ENCODE data around the gene ADPRH.

DNA sequence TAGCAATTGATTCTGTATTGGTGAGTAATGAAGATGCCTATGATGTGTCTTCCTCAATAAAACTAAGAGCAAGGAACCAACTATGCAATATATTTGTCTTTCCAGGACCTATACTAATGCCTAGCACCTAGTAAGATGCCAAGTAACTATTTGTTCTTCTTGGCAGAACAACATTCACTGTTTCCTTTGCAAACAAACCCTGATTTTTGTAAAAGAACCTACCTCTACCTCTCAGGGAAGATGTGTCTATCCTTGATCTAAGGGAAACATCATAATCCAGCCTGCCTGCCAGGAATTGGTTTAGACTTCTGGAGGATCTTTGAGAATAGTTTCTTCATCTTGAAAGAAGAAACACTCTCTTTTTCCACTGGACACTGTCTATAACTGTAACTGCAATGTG is 3.8 kb upstream of the ADPRH start:
- TF ChIP-seq YY1 (IDR thresholded peaks at IDR 0.05; ENCODE audit: low read depth, low read length), result no peak
- TF ChIP-seq, protein P1, sequence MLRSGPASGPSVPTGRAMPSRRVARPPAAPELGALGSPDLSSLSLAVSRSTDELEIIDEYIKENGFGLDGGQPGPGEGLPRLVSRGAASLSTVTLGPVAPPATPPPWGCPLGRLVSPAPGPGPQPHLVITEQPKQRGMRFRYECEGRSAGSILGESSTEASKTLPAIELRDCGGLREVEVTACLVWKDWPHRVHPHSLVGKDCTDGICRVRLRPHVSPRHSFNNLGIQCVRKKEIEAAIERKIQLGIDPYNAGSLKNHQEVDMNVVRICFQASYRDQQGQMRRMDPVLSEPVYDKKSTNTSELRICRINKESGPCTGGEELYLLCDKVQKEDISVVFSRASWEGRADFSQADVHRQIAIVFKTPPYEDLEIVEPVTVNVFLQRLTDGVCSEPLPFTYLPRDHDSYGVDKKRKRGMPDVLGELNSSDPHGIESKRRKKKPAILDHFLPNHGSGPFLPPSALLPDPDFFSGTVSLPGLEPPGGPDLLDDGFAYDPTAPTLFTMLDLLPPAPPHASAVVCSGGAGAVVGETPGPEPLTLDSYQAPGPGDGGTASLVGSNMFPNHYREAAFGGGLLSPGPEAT (IDR thresholded peaks at IDR 0.05; ENCODE audit: low read depth), result no peak
- no peak for TF ChIP-seq ATF7 (IDR thresholded peaks at IDR 0.05; ENCODE audit: low read depth)
- TF ChIP-seq CTCF (IDR thresholded peaks at IDR 0.05 in 2 of 3, conservative IDR thresholded peaks at IDR 0.05 in 1 of 3; ENCODE audit: control insufficient read depth in 2 of 3, extremely low read depth in 1 of 3, insufficient read depth in 1 of 3, low read depth in 3 of 3, low read length in 3 of 3), result no peak
- TF ChIP-seq RAD21 (IDR thresholded peaks at IDR 0.05; ENCODE audit: insufficient read depth, low read depth, low read length), result no peak
- no peak for TF ChIP-seq JUND (IDR thresholded peaks at IDR 0.05; ENCODE audit: low read depth, low read length)
- no peak for TF ChIP-seq MAX (IDR thresholded peaks at IDR 0.05; ENCODE audit: low read depth, low read length)
- TF ChIP-seq, protein P2, sequence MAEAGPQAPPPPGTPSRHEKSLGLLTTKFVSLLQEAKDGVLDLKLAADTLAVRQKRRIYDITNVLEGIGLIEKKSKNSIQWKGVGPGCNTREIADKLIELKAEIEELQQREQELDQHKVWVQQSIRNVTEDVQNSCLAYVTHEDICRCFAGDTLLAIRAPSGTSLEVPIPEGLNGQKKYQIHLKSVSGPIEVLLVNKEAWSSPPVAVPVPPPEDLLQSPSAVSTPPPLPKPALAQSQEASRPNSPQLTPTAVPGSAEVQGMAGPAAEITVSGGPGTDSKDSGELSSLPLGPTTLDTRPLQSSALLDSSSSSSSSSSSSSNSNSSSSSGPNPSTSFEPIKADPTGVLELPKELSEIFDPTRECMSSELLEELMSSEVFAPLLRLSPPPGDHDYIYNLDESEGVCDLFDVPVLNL (IDR thresholded peaks at IDR 0.05; ENCODE audit: low read depth, low read length), result no peak
- no peak for TF ChIP-seq FOS (IDR thresholded peaks at IDR 0.05; ENCODE audit: borderline replicate concordance, extremely low read depth, insufficient read length)
- TF ChIP-seq, protein P3, sequence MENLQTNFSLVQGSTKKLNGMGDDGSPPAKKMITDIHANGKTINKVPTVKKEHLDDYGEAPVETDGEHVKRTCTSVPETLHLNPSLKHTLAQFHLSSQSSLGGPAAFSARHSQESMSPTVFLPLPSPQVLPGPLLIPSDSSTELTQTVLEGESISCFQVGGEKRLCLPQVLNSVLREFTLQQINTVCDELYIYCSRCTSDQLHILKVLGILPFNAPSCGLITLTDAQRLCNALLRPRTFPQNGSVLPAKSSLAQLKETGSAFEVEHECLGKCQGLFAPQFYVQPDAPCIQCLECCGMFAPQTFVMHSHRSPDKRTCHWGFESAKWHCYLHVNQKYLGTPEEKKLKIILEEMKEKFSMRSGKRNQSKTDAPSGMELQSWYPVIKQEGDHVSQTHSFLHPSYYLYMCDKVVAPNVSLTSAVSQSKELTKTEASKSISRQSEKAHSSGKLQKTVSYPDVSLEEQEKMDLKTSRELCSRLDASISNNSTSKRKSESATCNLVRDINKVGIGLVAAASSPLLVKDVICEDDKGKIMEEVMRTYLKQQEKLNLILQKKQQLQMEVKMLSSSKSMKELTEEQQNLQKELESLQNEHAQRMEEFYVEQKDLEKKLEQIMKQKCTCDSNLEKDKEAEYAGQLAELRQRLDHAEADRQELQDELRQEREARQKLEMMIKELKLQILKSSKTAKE (IDR thresholded peaks at IDR 0.05; ENCODE audit: low read depth, poor library complexity, severe bottlenecking), result no peak
